T-helper 1 cell treated with Interleukin-12 subunit alpha and Interleukin-12 subunit beta and Interleukin-4 antibody, amounts not matched to agents 30 ng/mL and 1 ng/mL, for 36 hours (primary cell): ENCODE results near the gene CENPU. TPM values are rescaled to one million over a fixed set of nuclear protein-coding genes. Genes with fewer than 3 reads are reported as not detected.

Experiments
- intact Hi-C: fragments of 100-400 bp; cut with micrococcal nuclease; formaldehyde crosslinking; loops from one replicate; pipeline ENCODE4 v1.15.1; 2024
- total RNA-seq: library from RNA; stranded (reverse); gene quantifications from 2 replicates; pipeline ENCODE4 v1.2.3, GENCODE V29; 2022

CENPU gene
- total RNA-seq, 1 donor from 2014 or later = 52.8 TPM

DNA sequence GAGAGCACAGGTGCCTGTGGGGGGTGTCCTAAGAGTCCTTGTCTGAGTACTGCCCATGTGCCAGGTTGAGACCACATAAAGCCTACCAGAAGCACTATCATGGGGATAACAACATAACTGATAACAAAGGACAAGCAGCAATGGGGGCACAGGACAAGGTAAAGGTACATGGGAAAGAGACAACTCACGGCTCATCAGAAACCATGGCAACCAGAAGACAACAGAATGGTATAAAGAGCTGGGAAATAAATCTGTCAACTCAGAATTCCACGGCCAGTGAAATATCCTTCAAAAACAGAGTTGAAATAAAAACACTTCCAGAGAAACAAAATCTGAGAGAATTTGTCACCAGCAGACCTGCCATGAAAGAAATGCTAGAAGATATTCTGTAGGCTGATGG, 20.0 kb downstream of the CENPU start:
- intact Hi-C loops = no loop called here

DNA sequence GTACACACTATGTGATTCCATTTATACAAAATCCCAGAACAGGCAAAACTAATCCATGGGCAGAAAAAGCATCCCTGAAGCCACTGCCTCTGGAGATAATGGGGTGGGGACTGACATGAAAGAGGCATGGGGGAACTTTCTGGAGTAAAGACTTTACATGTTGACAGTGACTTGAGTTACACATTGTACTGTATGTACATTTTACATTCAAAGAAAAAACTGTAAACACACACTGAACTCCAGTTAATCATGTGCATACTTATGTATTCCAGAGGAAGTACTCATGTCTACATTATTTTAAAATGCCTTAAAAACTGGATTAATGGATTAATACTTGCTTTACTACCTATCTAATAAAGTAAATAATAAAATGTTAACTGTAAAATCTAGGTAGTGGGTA, 21.6 kb downstream of the CENPU start:
- intact Hi-C loops = no loop called here

- intact Hi-C loops = no loop called here
Observed at GRCh38 chr4:184706453-184706852, 27.4 kb downstream of the CENPU start.

DNA sequence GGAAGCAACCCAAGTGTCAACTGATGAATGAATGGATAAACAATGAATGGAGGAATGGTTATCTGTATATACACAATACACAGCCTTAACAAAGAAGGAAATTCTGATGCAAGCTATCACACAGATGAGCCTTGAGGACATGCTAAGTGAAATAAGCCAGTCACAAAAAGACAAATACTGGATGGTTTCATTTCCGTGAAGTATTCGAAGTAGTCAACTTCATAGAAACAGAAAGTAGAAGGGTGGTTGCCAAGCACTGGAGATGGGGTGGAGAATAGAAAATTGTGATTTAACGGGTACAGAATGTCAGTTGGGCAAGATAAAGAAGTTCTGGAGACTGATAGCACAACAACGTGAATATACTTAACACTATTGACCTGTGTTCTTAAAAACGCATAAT, 28.2 kb downstream of the CENPU start:
- intact Hi-C loops = loop anchor here (1.0 kb wide), 2 partner anchors 28 to 56 kb away; partner anchors contain the start of genes CASP3 and PRIMPOL

DNA sequence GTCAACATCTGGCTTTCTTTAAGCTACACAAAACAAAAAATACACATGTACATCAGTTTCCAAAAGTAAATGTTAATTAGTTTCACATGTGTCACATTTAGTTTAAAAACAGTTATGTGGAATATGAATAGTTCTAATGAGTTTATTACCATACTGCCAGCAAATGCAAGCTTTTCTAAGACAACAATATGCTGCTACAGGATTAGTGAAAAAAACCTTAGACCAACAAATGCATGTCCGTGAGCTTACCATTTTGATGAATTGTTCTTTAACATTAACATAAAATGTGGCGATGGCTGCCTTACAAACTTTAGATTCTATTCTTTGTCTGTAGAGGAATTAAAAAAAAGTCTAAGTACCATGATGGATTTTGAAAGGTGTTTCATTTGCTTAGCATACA, 31.8 kb downstream of the CENPU start:
- intact Hi-C loops = no loop called here

GRCh38 chr4:184699941-184700340, 34.0 kb downstream of the CENPU start:
- intact Hi-C loops = no loop called here

DNA sequence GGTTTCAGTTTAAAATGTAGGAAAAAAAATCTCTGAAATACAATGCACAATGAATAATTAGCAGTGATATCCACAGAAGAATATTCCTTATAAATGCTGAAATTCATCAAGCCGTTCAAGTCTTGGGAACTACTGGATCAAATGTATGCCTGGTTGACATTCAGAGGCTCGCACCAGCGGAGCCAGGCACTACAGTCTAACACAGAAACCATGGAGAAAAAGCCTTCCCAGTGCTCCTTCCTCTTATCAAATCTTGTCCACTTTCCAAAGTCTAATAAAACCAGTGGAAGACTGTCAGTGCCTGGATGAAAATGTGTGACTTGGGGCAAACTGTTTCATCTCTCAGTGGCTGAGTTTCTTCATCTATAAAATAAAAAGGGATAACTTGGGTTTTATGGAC, 35.9 kb downstream of the CENPU start:
- intact Hi-C loops = no loop called here

DNA sequence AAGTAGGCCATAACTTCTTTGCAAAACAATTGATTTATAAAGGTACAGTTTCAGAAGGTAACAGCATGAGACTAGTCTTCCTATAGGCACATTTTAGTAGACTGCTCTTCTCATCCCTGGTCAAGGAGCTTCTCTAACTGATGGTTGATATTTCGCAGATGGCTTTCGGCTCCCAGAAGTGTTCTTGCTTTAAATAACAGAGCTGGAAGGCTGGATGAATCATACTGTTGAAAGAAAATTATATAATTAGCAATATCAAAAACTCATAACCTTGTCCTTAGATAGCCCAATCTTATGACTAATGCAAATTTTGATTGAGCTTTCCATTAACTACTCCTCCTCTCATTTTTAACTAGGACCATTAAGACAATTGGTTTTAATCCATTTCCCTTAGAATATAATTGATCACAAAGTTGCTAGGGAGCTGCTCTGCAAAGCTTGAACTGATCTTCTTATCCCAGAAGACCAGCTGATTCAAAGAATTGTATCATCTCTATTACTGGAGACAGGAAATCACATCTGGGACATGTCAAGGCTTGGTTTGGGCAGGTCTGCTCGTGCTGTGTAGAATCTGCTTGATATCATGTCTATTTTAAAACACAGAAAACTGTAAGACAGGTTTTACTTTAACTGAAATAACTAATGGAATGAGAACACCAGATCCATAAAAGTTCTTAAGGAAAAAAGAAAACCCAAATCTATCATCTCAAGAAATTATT, 38.6 kb downstream of the CENPU start:
- intact Hi-C loops = no loop called here

DNA sequence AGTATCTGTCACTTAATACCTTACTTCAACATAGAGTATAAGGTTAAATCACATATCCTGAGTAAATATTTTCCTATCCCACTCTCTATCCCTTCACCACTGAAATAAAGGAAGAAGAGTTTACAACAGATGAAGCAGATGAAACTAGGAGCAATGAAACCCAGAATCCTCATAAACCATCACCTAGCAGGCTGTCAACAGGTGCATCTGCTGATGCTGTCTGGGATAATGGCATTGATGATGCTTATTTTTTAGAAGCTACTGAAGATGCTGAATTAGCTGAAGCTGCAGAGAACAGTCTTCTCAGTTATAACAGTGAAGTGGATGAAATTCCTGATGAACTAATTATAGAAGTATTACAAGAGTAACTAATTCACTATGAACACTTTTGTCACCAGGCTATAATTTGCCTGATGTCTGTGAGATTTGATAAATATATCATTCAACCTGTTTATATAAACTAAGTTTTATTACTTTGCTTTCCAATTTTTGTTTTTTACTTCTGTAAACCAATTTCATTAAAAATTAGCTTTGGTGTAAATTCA, 39.4 kb downstream of the CENPU start:
- intact Hi-C loops = no loop called here

DNA sequence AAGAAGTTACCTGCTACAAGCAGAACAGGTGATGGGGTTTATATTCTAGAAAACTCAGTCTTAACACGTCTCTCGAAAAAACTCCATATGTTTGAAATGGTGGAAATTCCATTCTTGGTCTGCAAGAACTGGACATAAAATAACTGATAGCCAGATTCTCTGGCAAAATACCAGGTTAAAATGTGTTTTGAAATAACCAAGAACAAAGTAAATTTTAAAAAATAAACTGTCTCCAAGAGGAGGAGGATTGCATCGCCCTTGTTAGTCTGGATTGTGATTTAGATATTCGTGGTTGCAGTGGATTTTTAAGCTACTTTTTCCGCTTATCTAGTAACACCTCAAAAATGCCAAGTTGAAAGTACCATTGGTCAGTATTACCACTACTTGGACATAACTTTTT, 40.8 kb downstream of the CENPU start:
- intact Hi-C loops = no loop called here

GRCh38 chr4:184689681-184690080, 44.2 kb downstream of the CENPU start:
- intact Hi-C loops = no loop called here

- intact Hi-C loops = no loop called here
Observed at GRCh38 chr4:184688447-184688846, 45.4 kb downstream of the CENPU start.

- intact Hi-C loops = no loop called here
Observed at GRCh38 chr4:184688005-184688404, 45.9 kb downstream of the CENPU start.

DNA sequence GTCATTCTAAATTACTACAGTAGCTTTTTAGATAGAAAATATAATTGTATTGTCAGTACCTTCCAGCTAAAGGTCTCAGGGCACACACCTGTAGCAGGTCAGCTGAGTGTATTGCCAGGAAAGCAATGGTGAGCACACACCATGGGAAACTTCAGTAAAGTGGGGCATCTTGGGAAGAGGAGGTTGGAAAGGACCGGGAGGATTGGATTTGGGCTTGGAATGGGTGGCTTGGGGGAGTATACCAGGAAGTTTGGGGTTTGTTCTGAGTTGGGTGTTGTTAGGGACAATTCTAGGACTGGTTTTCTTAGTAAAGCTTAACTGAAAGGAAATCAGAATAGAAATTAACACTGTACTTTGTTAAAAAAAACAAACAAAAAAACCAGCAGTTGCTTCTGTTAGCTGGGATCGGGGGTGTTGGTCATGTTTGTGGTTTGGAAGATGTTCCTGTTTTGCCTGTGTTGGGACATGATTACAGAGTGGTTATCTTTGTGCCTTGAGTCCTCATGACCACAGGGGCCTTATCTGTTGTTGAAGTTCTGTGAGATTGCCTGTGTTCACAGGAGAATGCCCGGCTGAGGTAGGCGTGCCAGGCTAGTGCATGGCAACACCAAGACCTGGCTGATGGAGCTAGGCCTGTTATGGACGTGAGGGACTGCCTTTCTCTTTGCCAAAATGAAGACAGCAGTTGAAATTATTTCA, 49.3 kb downstream of the CENPU start:
- intact Hi-C loops = no loop called here

DNA sequence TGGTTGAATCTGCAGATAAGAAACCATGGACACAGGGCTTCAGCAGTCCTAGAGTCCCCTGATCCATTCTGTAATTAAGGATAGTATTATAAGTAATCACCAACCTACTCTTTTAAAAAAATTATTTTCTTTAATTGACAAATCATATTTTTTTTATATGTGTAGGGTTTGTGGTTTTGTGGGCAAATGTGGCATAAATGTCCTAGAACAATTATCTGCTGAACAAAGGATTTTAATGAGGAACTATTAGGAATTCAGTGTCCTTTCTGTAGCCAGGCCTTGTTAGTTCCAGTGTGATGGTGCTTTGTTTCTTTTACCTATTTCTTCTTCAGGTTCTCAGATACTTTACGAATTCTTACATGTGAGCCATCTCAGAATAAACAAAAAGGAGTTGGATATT, 52.0 kb downstream of the CENPU start:
- intact Hi-C loops = no loop called here

GRCh38 chr4:184680698-184681097, 53.2 kb downstream of the CENPU start:
- intact Hi-C loops = no loop called here

DNA sequence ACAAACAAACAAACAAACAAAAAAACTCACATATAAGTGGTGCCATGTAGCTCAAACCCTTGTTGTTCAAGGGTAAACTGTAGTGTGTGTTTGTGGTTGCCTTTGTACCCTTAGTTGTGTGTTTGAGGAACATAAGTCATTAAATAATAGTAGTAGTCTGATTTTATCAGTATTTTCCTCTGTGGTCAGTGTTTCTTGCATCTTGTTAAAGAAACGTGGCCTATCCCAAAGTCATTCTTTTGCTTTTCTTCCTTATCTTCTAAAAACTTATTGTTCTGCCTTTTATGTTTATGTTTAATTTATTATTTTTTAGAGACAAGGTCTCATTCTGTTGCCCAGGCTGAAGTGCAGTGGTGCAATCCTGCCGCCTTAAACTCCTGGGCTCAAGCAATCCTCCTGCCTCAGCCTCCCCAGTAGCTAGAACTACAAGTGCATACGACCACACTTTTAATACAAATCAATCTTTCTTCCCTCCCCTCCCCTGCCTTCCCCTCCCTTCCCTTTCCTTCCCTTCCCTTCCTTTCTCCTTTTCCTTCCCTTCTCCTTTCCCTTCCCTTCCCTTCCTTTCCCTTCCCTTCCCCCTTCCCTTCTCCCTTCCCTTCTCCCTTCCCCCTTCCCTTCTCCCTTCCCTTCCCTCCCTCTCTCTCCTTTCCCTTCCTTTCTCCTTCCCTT, 57.9 kb downstream of the CENPU start:
- intact Hi-C loops = no loop called here

DNA sequence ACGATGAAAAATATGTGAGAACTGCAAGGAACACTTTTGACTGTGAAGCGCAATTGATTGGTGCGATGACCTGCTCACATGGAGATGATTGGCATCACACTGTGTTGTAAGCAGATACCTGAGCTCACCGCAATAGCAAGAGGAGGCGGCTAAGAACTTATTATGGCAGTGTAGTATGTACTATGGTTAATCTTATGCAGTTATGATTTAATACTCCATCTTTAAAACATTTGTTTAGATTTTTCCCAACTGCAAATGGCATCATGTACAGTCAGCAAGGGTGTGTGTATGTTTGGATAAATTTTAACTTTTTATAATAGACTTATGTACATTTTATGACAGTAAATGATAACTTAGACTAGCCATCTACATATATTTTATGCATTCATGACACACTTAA, 58.9 kb downstream of the CENPU start:
- intact Hi-C loops = no loop called here

DNA sequence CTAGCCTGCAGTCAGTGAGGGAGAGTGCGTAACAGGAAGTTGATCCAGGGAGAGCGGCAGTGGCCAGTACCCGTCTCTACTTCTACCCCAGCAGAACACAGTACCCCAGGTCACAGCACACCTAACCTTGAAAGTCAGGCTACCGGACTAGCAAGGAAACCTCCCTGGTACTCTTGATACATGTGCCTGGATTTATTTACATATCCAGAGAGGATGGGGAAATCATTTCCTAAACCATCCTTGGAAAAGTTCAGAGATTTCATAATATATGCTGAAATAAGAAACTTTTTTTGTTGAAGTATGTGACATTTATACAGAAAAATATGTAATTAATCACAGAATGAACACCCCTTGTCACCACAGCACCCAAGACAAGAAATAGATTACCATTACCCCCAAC, 59.9 kb downstream of the CENPU start:
- intact Hi-C loops = no loop called here

DNA sequence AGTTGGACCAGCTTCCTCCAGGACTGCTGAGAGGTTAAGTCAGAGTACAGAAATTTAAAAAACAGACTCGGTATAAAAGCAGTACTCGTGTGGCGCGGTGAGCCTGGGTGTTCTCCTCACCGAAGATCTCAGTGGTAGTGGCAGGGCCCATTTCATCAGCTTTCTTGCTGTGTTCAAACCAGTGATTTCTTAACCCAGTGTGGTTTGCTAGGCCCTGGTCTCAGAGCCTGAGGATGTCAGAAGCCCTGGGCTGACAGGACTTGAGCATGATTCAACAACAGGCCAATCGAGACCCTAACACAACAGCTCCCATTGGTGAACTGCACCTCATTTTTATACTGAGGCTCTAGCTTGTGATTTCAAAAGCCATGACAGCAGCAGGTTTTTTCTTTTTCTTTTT, 61.2 kb downstream of the CENPU start:
- intact Hi-C loops = no loop called here

DNA sequence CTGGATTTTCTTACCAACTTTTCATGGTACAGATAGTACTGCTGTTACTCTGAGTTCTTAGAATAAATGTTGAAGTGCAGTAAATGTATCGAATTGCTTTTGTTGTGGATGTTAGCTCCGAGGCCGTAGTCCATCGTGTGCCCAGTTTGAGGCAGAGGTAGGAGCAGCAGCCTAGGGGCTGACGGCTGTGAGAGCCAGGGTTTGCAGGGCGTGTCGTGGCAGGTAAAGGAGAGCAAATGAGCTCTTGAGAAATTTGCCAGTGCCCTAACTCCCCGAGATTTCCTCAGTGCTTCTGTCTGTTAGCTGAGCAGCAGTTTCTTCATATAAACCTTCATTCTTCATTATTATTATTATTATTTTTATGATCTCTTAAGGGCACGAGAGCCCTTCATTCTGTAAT, 62.8 kb downstream of the CENPU start:
- intact Hi-C loops = no loop called here

DNA sequence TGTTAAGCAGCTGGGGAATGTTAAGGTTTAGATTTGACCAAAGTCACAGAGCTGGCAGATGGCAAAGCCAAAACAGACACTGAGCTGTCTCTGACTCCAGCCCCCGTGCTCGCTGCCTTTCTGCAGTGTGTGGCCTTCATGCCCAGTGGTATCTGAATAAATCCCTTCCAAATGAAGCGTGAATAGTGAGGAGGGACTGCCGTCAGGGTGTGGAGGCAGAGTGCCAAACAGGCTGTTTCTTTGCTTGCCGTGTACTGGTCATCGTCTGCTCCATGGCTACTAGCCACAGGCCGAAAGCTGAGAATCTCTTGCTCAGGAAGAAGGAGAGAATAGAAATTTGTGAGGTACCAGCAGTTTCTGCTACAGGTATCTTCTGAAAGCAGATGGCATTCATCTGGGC, 64.6 kb downstream of the CENPU start:
- intact Hi-C loops = loop anchor here (5.0 kb wide), 1 partner anchor 63 kb away; the partner anchor contains the start of gene CENPU
